ENCODE measurements around the gene CRELD2.

CRELD2 gene

DNA sequence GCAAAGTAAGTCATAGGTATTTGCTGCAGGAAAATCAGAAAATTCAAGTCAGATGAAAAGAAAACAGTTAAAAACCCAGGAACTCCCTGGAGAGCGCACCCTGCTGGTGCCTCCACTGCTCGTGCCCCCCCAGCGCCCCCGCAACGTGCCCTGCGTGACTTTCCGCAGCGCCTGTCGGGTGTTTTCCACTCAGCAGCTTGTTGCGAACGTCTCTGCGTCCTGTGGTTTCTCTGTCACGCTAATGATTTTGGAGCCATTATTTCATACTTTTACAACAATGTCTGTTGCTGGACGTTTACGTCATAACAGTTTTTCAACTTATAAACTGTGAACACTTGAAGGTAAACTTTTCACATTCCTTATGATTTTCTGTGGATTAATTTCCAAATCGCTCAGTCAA is 5.0 kb downstream of the CRELD2 start:
- no peaks in the 10 kb centered on the region for H3K36me3 ChIP-seq (replicated peaks; ENCODE audit: insufficient read depth, low read length)
- H3K79me2 ChIP-seq (ENCODE audit: low read length): peaks cover 8% of the 10 kb centered on the region
- H3K27me3 ChIP-seq (replicated peaks; ENCODE audit: insufficient read depth, low read length): no peaks in the 10 kb centered on the region
- H3K9me3 ChIP-seq (replicated peaks; ENCODE audit: insufficient read depth, low read length): no peaks in the 10 kb centered on the region
- no peak overlapping the region for H3K4me3 ChIP-seq (ENCODE audit: low read length)
- H3K9ac ChIP-seq (ENCODE audit: low read length): no peak overlapping the region
- TF ChIP-seq, protein P1, sequence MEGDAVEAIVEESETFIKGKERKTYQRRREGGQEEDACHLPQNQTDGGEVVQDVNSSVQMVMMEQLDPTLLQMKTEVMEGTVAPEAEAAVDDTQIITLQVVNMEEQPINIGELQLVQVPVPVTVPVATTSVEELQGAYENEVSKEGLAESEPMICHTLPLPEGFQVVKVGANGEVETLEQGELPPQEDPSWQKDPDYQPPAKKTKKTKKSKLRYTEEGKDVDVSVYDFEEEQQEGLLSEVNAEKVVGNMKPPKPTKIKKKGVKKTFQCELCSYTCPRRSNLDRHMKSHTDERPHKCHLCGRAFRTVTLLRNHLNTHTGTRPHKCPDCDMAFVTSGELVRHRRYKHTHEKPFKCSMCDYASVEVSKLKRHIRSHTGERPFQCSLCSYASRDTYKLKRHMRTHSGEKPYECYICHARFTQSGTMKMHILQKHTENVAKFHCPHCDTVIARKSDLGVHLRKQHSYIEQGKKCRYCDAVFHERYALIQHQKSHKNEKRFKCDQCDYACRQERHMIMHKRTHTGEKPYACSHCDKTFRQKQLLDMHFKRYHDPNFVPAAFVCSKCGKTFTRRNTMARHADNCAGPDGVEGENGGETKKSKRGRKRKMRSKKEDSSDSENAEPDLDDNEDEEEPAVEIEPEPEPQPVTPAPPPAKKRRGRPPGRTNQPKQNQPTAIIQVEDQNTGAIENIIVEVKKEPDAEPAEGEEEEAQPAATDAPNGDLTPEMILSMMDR (IDR thresholded peaks at IDR 0.05; ENCODE audit: low read length): no peak
- TF ChIP-seq EZH2 (optimal IDR thresholded peaks at IDR 0.05; ENCODE audit: low read depth, low read length) (no peak), EZH2phosphoT487 (IDR thresholded peaks at IDR 0.05; ENCODE audit: low read length) (no peak)
- no peak overlapping the region for H3K4me2 ChIP-seq (ENCODE audit: low read depth, low read length)
- peaks cover 10% of the 10 kb centered on the region; the same call in 1 of the 2 replicates for H3K4me1 ChIP-seq (ENCODE audit: low read length)
- no peak overlapping the region for H2AFZ ChIP-seq (ENCODE audit: low read length)
- no peaks in the 10 kb centered on the region for H4K20me1 ChIP-seq (ENCODE audit: insufficient read depth, low read length)
- H3F3A ChIP-seq (ENCODE audit: insufficient read depth, low read length): peaks cover 3% of the 10 kb centered on the region; the same call in 1 of the 2 replicates
- H3K27ac ChIP-seq (ENCODE audit: low read length): no peak overlapping the region
- H3K9me2 ChIP-seq (replicated peaks; ENCODE audit: insufficient read depth, low read length): no peaks in the 10 kb centered on the region
- no peak for DNase-seq

DNA sequence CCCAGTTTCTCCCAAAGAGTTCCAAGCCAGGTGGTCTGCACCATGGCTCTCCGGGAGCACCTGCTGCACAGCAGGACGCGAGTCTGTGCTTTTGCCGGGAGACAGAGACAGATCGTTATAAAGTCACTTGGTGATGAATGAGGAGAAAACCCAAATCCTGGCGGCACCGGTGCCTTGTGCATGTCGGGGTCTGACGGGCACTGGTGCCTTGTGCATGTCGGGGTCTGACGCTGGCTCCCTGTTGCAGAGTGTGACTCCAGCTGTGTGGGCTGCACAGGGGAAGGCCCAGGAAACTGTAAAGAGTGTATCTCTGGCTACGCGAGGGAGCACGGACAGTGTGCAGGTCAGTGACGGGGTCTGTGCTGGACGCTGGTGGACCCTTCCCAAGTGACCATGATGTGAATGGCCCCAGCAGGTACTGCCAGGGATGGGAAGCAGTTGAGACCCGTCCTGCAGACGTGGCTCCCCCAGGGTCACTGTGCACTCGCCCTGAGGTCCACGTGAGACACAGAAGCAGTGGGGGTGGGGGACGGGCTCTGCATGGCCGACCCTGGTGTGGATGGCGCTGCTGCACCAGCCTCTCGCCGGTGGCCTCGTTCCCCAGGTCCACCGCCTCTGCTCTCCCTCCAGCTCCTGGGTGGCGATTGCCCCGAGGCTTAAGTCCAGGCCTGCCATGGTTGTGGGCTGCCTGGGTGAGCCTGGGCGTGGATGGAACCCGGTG is 5.8 kb downstream of the CRELD2 start:
- Histone ChIP-seq H3F3A (ENCODE audit: insufficient read depth, low read length) (peaks cover 3% of the 10 kb centered on the region; the same call in 1 of the 2 replicates), H3K4me1 (ENCODE audit: low read length) (peaks cover 7% of the 10 kb centered on the region; the same call in 1 of the 2 replicates), H3K9me3 (replicated peaks; ENCODE audit: insufficient read depth, low read length) (no peaks in the 10 kb centered on the region), H3K79me2 (ENCODE audit: low read length) (peaks cover 5% of the 10 kb centered on the region), H3K9ac (ENCODE audit: low read length) (no peak overlapping the region), H3K36me3 (replicated peaks; ENCODE audit: insufficient read depth, low read length) (no peaks in the 10 kb centered on the region), H3K4me3 (ENCODE audit: low read length) (no peak overlapping the region), H3K4me2 (ENCODE audit: low read depth, low read length) (no peak overlapping the region), H3K27ac (ENCODE audit: low read length) (no peak overlapping the region), H2AFZ (ENCODE audit: low read length) (no peak overlapping the region), H3K9me2 (replicated peaks; ENCODE audit: insufficient read depth, low read length) (no peaks in the 10 kb centered on the region), H4K20me1 (ENCODE audit: insufficient read depth, low read length) (no peaks in the 10 kb centered on the region), H3K27me3 (replicated peaks; ENCODE audit: insufficient read depth, low read length) (no peaks in the 10 kb centered on the region)
- DNase-seq: no peak
- TF ChIP-seq, protein P1 (IDR thresholded peaks at IDR 0.05; ENCODE audit: low read length): no peak
- no peak for TF ChIP-seq EZH2phosphoT487 (IDR thresholded peaks at IDR 0.05; ENCODE audit: low read length)
- no peak for TF ChIP-seq EZH2 (optimal IDR thresholded peaks at IDR 0.05; ENCODE audit: low read depth, low read length)

DNA sequence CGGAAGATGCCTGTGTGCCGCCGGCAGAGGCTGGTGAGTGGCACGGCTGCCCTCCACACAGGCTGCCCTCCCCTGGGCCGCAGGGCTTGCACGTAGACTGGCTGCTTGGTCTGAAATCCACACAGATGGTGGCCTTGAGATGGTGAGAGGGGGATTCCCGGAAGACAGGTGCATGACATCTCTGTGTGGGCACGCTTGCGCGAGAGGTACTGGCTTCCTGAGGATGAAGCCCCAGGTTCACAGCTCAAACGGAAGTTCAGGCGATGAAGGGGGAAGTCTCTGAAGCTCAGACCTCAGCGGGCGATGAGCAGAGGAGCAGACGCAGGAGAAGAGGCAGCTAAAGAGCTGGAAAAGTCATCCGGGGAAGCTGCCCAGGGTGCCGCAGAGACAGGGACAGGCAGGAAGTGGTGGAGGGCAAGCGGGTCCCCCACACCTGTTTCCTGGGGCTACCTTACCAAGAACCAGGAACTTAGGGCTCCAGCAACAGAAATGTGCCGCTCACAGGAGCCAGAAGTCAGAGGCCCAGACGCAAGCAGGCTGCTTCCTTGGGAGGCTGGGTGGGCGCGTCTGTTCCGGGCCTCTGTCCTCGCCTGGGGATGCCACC is 7.2 kb downstream of the CRELD2 start:
- no peaks in the 10 kb centered on the region for H3K79me2 ChIP-seq (ENCODE audit: low read length)
- H3K9me3 ChIP-seq (replicated peaks; ENCODE audit: insufficient read depth, low read length): no peaks in the 10 kb centered on the region
- no peaks in the 10 kb centered on the region for H3K9me2 ChIP-seq (replicated peaks; ENCODE audit: insufficient read depth, low read length)
- H3F3A ChIP-seq (ENCODE audit: insufficient read depth, low read length): peaks cover 3% of the 10 kb centered on the region
- peak overlapping the region; percentile 6; the same call in 1 of the 2 replicates for H3K27ac ChIP-seq (ENCODE audit: low read length)
- peak; percentile 23 for DNase-seq
- H2AFZ ChIP-seq (ENCODE audit: low read length): no peak overlapping the region
- TF ChIP-seq, protein P1 (IDR thresholded peaks at IDR 0.05; ENCODE audit: low read length): no peak
- TF ChIP-seq EZH2 (optimal IDR thresholded peaks at IDR 0.05; ENCODE audit: low read depth, low read length): no peak
- TF ChIP-seq EZH2phosphoT487 (IDR thresholded peaks at IDR 0.05; ENCODE audit: low read length): no peak
- H3K27me3 ChIP-seq (replicated peaks; ENCODE audit: insufficient read depth, low read length): no peaks in the 10 kb centered on the region
- no peak overlapping the region for H3K9ac ChIP-seq (ENCODE audit: low read length)
- H3K36me3 ChIP-seq (replicated peaks; ENCODE audit: insufficient read depth, low read length): no peaks in the 10 kb centered on the region
- H3K4me3 ChIP-seq (ENCODE audit: low read length): no peak overlapping the region
- no peaks in the 10 kb centered on the region for H4K20me1 ChIP-seq (ENCODE audit: insufficient read depth, low read length)
- H3K4me1 ChIP-seq (ENCODE audit: low read length): peaks cover 7% of the 10 kb centered on the region
- peak overlapping the region; percentile 4; the same call in 1 of the 2 replicates for H3K4me2 ChIP-seq (ENCODE audit: low read depth, low read length)

Measured in MM.1S (cell line).